GM19324 (cell line): Measurements from ENCODE around the gene COPRS.
"Not testable (repeated sequence)": the region's sequence is repeated elsewhere in the genome, so short reads cannot be mapped to it uniquely, and the experiment has no call there.

Source experiments
- ATAC-seq: cut with Tn5 transposase; IDR thresholded peaks from one replicate; pipeline ENCODE4 v1.9.1; 2021; ENCODE audit warnings: mild to moderate bottlenecking, moderate library complexity; ENCODE audit not compliant: unreplicated experiment, low FRiP score

The COPRS gene

GRCh38 chr17:31811101-31811500 lies 47.9 kb downstream of the COPRS start:
- no peak for ATAC-seq

- ATAC-seq, result not testable (repeated sequence)
These were observed 49.2 kb downstream of the COPRS start for GRCh38 chr17:31809876-31810275.

GRCh38 chr17:31808521-31809050 lies 50.5 kb downstream of the COPRS start:
- no peak for ATAC-seq

GRCh38 chr17:31807846-31808245 lies 51.2 kb downstream of the COPRS start:
- ATAC-seq, result no peak

GRCh38 chr17:31806921-31807320 lies 52.1 kb downstream of the COPRS start:
- no peak for ATAC-seq

- no peak for ATAC-seq
These were observed 55.4 kb downstream of the COPRS start for GRCh38 chr17:31803494-31804213.

GRCh38 chr17:31802502-31802901 lies 56.5 kb downstream of the COPRS start:
- no peak for ATAC-seq
